HG03108 (cell line): ENCODE measurements around the gene N4BP2.
A peak's percentile ranks its signal among the peaks of the same experiment; 100 is the strongest.

Experiments
- ATAC-seq: cut with Tn5 transposase; IDR thresholded peaks from one replicate; pipeline ENCODE4 v1.9.1; 2021; ENCODE audit warnings: moderate library complexity; ENCODE audit not compliant: unreplicated experiment

Gene N4BP2

DNA sequence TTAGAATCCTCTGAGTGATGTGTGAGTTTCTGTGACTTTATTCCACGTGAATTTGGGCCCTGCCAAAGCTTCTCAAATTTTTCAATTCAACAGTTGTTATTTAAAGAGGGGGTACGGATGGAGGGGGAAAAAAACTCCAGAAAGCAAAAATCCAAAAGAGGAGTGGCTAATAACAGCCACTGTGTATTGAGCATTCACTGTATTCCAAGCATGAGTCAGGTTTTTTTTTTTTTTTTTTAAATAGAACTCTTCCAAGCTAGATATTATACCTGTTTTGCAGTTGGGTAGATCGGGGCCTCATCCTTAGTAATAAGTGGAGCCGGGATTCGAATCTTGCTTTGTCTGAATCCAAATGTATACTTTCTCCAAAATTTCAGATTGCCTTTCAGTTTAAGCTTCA lies 133.8 kb downstream of the N4BP2 start:
- no peak for ATAC-seq

- no peak for ATAC-seq
Observed at GRCh38 chr4:40190880-40191815, 134.5 kb downstream of the N4BP2 start.

DNA sequence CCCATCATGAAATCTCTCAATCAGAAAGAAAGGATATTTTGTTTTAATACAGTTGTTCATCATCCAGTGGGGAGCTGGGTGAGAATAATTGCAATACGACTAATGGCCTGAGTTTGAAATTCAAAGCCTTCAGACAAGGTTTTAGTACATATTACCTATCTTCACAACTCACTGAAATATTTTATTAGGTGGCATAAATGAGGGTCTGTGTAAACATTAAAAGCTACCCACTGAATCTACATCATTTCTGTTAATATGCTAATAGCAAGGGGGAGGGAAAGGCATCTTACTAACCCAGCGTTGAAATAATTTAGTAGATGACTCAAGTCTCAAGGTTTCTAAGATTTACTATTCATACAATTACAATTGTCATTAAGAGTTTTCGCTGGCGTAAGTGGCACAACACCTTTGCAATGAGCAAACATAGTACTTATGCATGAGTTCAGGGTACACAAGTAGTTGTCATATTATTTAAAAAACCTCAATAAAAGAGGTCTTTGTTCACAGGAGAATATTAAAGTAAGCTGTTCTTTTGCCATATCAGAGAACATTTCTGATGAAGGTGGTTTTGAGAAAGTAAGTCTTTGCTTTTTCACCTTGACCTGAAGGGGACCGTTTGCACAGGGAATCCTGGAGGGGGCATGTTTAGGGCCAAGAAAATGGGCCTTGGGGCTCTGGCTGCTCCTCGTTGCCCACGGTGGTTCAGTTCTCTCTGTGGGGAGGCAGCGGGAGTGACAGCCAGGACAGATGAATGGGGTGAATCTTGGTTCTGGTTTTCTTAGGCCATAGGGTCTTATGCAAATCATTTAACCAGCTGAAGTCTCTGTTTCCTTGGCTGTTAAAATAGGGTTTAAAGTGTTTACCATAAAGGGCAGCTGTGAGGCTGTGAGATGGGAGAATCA lies 135.7 kb downstream of the N4BP2 start:
- ATAC-seq: peak; percentile 37

DNA sequence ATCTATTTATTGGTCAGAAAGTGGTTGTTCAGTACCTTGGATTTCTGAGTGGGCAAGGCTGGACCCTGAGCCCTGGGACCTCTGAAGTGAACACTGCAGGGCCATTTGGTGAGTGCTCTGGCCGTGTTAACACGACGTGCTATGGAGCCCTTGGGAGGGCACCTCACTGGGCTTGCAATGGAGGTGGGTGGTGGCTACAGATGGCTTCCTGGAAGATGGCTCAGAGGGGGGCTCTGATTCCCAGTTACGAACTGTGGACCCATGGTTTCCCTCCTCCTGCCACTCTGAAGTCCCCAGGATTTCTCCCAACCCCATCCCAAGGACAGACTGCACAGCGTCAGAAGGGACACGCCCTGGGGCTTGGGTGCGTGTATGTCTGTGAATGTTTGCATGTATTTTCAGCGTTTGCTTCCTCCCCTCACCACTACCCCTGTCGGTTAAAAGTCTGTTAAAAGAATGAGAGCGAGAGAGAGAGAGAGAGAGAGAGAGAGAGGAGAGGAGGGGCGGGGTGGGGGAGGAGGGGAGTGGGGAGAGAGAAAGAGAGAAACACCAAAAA lies 136.4 kb downstream of the N4BP2 start:
- peak; percentile 25 for ATAC-seq

DNA sequence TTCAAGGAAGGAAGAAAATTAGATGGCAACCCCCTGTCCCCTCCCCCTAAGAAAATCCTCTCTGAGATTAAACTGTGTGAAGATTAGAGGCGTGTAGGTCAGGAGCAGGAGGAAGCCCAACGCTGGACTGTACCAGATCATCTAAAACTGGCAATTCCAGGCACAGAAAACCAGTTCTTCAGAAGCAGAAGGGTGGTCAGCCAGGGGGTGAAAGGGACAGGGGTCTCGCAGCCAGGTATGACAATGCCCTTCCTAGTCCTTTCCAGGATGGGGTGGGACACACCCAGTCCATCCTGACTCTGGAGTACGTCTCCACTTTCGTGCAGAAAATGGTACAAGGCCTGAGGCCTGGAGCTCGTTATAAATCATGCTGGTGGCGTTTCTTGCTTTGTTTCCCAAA lies 136.9 kb downstream of the N4BP2 start:
- ATAC-seq: peak; percentile 2

- no peak for ATAC-seq
Observed at GRCh38 chr4:40194602-40195161, 138.0 kb downstream of the N4BP2 start.

- no peak for ATAC-seq
Observed at GRCh38 chr4:40195182-40196177, 138.8 kb downstream of the N4BP2 start.

GRCh38 chr4:40196272-40196671 lies 139.6 kb downstream of the N4BP2 start:
- ATAC-seq: no peak

- ATAC-seq: no peak
Observed at GRCh38 chr4:40196724-40197281, 140.2 kb downstream of the N4BP2 start, which contains the start of gene RHOH. Gene RHOH, plus strand, starts transcription at chr4:40197031. Its CDS starts 46,356 bp downstream, at chr4:40243387.

DNA sequence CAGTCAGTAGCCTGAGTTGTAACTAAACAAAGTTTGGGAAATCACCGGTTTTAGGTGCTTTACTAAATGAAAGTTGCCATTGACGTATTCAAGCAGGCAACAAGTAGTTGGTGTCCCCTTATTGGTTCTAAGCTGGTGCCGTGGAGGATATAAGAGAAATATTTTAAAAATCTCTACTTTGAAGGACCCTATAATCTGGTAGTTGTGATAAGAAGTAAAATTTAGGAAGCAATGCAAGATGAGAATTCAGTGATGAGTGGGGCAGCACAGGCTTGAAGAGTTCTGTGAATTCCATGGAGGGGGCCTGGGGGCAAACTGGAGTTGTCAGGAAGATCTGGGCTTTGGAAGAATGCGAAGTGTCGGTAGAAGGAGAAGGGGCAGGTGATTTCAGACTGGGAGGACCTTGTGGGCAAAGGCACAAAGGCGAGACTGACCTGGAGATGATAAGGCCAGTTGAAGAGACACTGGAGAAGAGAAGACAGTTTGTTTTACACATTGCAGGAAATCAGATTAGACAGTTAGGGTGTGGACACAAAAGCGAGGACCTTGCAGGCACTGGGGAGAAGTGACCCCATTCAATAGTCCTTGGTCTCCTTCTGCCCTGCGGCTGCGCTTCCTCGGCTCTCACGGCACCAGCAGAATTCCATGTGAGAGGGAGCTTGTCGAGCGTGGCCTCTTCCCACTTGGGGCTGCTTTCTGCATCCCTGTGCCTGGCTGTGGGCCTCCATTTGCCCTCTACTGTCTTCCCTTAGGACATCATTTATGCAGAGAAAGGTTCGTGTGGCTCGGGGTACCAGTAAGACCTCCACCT lies 141.4 kb downstream of the N4BP2 start:
- no peak for ATAC-seq

GRCh38 chr4:40199179-40199670 lies 142.6 kb downstream of the N4BP2 start:
- no peak for ATAC-seq

GRCh38 chr4:40199999-40200874 lies 143.6 kb downstream of the N4BP2 start:
- ATAC-seq: peak; percentile 52

- no peak for ATAC-seq
Observed at GRCh38 chr4:40200875-40201801, 144.5 kb downstream of the N4BP2 start.

DNA sequence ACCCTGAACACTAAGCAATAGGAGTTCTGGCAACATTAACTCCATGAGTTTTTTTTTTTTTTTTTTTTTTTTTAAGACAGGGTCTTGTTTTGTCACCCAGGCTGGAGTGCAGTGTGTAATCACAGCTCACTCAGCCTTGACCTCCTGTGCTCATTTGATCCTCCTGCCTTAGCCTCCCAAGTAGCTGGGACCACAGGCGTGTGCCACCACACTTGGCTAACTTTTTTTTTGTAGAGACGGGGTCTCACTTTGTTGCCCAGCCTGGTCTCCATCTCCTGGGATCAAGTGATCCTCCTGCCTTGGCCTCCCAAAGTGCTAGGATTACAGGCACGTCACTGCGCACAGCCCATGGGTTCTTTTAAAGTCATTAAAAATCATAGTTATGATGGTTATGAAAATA lies 145.2 kb downstream of the N4BP2 start:
- ATAC-seq: no peak

DNA sequence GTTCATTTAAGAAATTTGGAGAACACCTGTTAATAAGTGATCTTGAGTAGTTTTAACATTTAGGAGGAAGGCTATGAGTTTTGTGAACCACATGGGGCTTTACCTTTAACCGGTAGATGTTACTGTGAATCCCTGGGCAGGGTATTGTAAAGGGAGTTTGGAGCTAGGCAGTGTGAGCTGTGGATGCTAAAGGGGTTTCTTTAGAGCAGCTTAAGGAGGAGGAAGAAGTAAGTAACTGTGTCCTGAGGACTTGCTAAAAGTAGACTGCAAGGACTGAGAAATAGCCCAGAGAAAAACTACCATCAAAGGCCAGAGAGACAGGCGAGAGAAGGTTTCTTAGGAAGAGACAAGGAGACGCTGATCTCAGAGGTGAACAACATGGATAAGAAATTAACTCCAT lies 145.8 kb downstream of the N4BP2 start:
- no peak for ATAC-seq

DNA sequence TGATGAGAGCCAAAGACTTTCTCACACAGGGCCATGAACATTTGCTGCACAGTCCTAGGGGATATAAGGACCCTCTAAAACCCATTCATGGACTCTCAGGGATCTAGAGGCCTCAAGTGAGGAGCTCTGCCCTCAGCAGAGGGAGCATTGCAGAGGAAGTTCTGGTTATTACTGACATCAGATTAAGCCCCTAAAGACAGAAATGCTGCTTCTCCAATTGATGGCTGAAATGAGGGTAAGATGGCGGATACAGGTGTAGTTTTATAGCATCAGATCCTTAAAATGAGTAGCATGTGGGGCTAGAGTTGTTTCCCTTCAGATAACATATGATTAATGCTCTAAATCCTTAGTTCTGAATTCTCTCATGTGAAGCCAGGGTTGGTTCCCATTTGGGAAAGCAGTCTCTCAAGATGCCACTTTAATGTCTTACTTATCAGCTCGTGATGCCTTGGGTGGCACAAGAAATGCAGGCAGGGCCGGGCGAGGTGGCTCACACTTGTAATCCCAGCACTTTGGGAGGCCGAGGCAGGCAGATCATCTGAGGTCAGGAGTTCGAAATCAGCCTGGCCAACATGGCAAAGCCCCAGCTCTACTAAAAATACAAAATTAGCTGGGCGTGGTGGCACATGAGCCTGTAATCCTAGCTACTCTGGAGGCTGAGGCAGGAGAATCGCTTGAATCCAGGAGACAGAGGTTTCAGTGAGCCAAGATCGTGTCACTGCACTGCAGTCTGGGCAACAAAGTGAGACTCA lies 148.0 kb downstream of the N4BP2 start:
- no peak for ATAC-seq
